Astrocyte (in vitro differentiated cells and primary cell): ENCODE results near the gene WDR45. TPM values are rescaled to one million over a fixed set of nuclear protein-coding genes. Genes with fewer than 3 reads are reported as not detected.

ENCODE experiments used
- DNase-seq: peaks from one replicate; pipeline ENCODE4 v3.0.0-alpha.2; 2010; ENCODE audit warnings: low read depth
- FAIRE-seq: peaks from 2 replicates; lab custom pipeline; 2011; peaks lifted over from hg19 to GRCh38; lab: Jason Lieb, UNC
- H2AFZ ChIP-seq: 2 replicates; pipeline ENCODE4 v1.6.0; 2012; ENCODE audit warnings: low read depth, low read length, inconsistent platforms
- H3K27ac ChIP-seq: 2 replicates; pipeline ENCODE4 v1.5.1; 2011; ENCODE audit warnings: low read depth, low read length, inconsistent platforms
- H3K27me3 ChIP-seq: 2 replicates; pipeline ENCODE4 v1.6.0; 2011; ENCODE audit warnings: low read length, inconsistent platforms; ENCODE audit not compliant: insufficient read depth
- H3K36me3 ChIP-seq: 2 replicates; pipeline ENCODE4 v1.5.1; 2011; ENCODE audit warnings: low read length, inconsistent platforms; ENCODE audit not compliant: insufficient read depth
- H3K4me1 ChIP-seq: 2 replicates; pipeline ENCODE4 v1.5.1; 2011; ENCODE audit warnings: low read length, inconsistent platforms; ENCODE audit not compliant: insufficient read depth
- H3K4me2 ChIP-seq: 2 replicates; pipeline ENCODE4 v1.6.0; 2012; ENCODE audit warnings: low read length, inconsistent platforms
- H3K4me3 ChIP-seq: 2 replicates; pipeline ENCODE4 v1.5.1; 2011; ENCODE audit warnings: low read depth, mild to moderate bottlenecking, low read length, inconsistent platforms; ENCODE audit not compliant: insufficient read depth
- H3K79me2 ChIP-seq: 2 replicates; pipeline ENCODE4 v1.6.0; 2012; ENCODE audit warnings: mild to moderate bottlenecking, low read length, inconsistent platforms; ENCODE audit not compliant: insufficient read depth
- H3K9ac ChIP-seq: 2 replicates; pipeline ENCODE4 v1.6.0; 2012; ENCODE audit warnings: mild to moderate bottlenecking, low read length, inconsistent platforms
- H3K9me3 ChIP-seq: 2 replicates; pipeline ENCODE4 v1.5.1; 2012; ENCODE audit warnings: low read depth, mild to moderate bottlenecking, low read length, inconsistent platforms; ENCODE audit not compliant: insufficient read depth
- H4K20me1 ChIP-seq: 2 replicates; pipeline ENCODE4 v1.6.0; 2012; ENCODE audit warnings: low read length, inconsistent platforms; ENCODE audit not compliant: insufficient read depth
- H3K27ac Mint-ChIP-seq: one replicate; pipeline ENCODE4 v1.8.0; 2021; ENCODE audit warnings: mild to moderate bottlenecking, mixed read lengths; ENCODE audit not compliant: unreplicated experiment
- H3K27me3 Mint-ChIP-seq: one replicate; pipeline ENCODE4 v1.8.0; 2021; ENCODE audit warnings: low read depth, mixed read lengths; ENCODE audit not compliant: unreplicated experiment
- H3K36me3 Mint-ChIP-seq: one replicate; pipeline ENCODE4 v1.8.0; 2021; ENCODE audit warnings: low read depth, mixed read lengths; ENCODE audit not compliant: unreplicated experiment
- H3K4me1 Mint-ChIP-seq: one replicate; pipeline ENCODE4 v1.8.0; 2021; ENCODE audit warnings: low read depth, mixed read lengths; ENCODE audit not compliant: unreplicated experiment
- H3K4me3 Mint-ChIP-seq: one replicate; pipeline ENCODE4 v1.8.0; 2021; ENCODE audit warnings: mild to moderate bottlenecking, moderate library complexity, mixed read lengths; ENCODE audit not compliant: unreplicated experiment
- H3K9me3 Mint-ChIP-seq: one replicate; pipeline ENCODE4 v1.8.0; 2021; ENCODE audit warnings: mild to moderate bottlenecking, mixed read lengths; ENCODE audit not compliant: unreplicated experiment
- EZH2 ChIP-seq: IDR thresholded peaks from 2 replicates; pipeline ENCODE4 v1.6.1; 2012; ENCODE audit warnings: mild to moderate bottlenecking, low read length, inconsistent platforms; ENCODE audit not compliant: insufficient read depth
- total RNA-seq: library from RNA; stranded (reverse); gene quantifications from 2 replicates; pipeline ENCODE4 v1.2.1, GENCODE V29; 2021
- TF ChIP-seq, protein P1 (sequence below): IDR thresholded peaks from 2 replicates; pipeline ENCODE4 v1.5.1; 2011; ENCODE audit warnings: low read depth, mild to moderate bottlenecking, inconsistent platforms, low read length, moderate library complexity; ENCODE audit not compliant: insufficient read depth

Gene WDR45
- total RNA-seq, 1 donor from 2014 or later, result 54.9 TPM

- no peaks in the 10 kb centered on the region for H3K36me3 ChIP-seq
- H3K9me3 ChIP-seq, result no peaks in the 10 kb centered on the region
- peaks cover 21% of the 10 kb centered on the region for H4K20me1 ChIP-seq
- H3K27ac ChIP-seq, result peak overlapping the region; percentile 2
- H3K4me1 Mint-ChIP-seq, result no peaks in the 10 kb centered on the region
- H3K79me2 ChIP-seq, result peaks cover 26% of the 10 kb centered on the region
- H3K27me3 ChIP-seq, result no peaks in the 10 kb centered on the region
- peak overlapping the region; percentile 89 for H3K4me3 Mint-ChIP-seq
- TF ChIP-seq EZH2, result no peak
- TF ChIP-seq, protein P1, sequence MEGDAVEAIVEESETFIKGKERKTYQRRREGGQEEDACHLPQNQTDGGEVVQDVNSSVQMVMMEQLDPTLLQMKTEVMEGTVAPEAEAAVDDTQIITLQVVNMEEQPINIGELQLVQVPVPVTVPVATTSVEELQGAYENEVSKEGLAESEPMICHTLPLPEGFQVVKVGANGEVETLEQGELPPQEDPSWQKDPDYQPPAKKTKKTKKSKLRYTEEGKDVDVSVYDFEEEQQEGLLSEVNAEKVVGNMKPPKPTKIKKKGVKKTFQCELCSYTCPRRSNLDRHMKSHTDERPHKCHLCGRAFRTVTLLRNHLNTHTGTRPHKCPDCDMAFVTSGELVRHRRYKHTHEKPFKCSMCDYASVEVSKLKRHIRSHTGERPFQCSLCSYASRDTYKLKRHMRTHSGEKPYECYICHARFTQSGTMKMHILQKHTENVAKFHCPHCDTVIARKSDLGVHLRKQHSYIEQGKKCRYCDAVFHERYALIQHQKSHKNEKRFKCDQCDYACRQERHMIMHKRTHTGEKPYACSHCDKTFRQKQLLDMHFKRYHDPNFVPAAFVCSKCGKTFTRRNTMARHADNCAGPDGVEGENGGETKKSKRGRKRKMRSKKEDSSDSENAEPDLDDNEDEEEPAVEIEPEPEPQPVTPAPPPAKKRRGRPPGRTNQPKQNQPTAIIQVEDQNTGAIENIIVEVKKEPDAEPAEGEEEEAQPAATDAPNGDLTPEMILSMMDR, result no peak
- FAIRE-seq (peak; percentile 76), DNase-seq (peak; percentile 68)
- H3K4me2 ChIP-seq, result peak overlapping the region; percentile 95
- peaks cover 2% of the 10 kb centered on the region for H3K36me3 Mint-ChIP-seq
- no peak overlapping the region for H2AFZ ChIP-seq
- no peaks in the 10 kb centered on the region for H3K9me3 Mint-ChIP-seq
- H3K27ac Mint-ChIP-seq, result no peak overlapping the region
- H3K27me3 Mint-ChIP-seq, result no peaks in the 10 kb centered on the region
- peak overlapping the region; percentile 71 for H3K4me3 ChIP-seq
- H3K4me1 ChIP-seq, result peaks cover 7% of the 10 kb centered on the region
- H3K9ac ChIP-seq, result peak overlapping the region; percentile 85
These were observed 7.6 kb downstream of the WDR45 start for GRCh38 chrX:49071877-49072711.

DNA sequence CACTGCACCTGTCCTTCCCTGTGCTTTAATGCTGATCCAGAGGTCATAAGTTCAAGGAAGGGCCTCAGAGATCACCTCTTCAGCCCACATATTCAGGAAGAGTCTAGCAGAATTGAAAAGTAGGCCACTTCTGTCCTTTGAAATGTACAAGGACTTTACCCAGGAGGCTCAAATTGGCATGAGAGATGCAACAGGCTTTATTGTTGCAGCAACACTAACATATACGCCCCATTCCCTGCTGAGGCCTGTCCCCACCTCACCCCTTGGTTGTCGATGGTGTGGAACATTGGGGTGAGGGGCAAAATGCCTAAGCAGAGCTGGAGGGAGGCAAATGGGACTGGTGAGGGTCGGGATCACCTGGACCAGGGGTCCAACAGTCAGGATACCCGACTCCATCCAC lies 8.7 kb downstream of the WDR45 start:
- Mint-ChIP-seq H3K36me3 (peaks cover 2% of the 10 kb centered on the region), H3K4me1 (no peaks in the 10 kb centered on the region), H3K9me3 (no peaks in the 10 kb centered on the region), H3K4me3 (peak overlapping the region; percentile 27), H3K27ac (no peak overlapping the region), H3K27me3 (no peaks in the 10 kb centered on the region)
- no peak for DNase-seq
- no peak overlapping the region for H3K27ac ChIP-seq
- H3K4me3 ChIP-seq, result no peak overlapping the region
- no peaks in the 10 kb centered on the region for H3K36me3 ChIP-seq
- peaks cover 21% of the 10 kb centered on the region for H4K20me1 ChIP-seq
- H2AFZ ChIP-seq, result no peak overlapping the region
- no peaks in the 10 kb centered on the region for H3K27me3 ChIP-seq
- no peak overlapping the region for H3K4me2 ChIP-seq
- TF ChIP-seq, protein P1, result no peak
- no peak for TF ChIP-seq EZH2
- H3K4me1 ChIP-seq, result peaks cover 7% of the 10 kb centered on the region
- peaks cover 26% of the 10 kb centered on the region for H3K79me2 ChIP-seq
- no peaks in the 10 kb centered on the region for H3K9me3 ChIP-seq
- H3K9ac ChIP-seq, result no peak overlapping the region
- FAIRE-seq, result no peak

- H3K79me2 ChIP-seq, result peaks cover 26% of the 10 kb centered on the region
- H3K27ac ChIP-seq, result no peak overlapping the region
- Mint-ChIP-seq H3K27me3 (no peaks in the 10 kb centered on the region), H3K27ac (no peak overlapping the region), H3K4me1 (no peaks in the 10 kb centered on the region), H3K36me3 (peaks cover 2% of the 10 kb centered on the region), H3K9me3 (no peaks in the 10 kb centered on the region), H3K4me3 (no peak overlapping the region)
- no peak for DNase-seq
- H3K27me3 ChIP-seq, result no peaks in the 10 kb centered on the region
- no peaks in the 10 kb centered on the region for H3K36me3 ChIP-seq
- peaks cover 5% of the 10 kb centered on the region for H3K4me1 ChIP-seq
- TF ChIP-seq, protein P1, result no peak
- TF ChIP-seq EZH2, result no peak
- no peak overlapping the region for H3K4me2 ChIP-seq
- peaks cover 21% of the 10 kb centered on the region for H4K20me1 ChIP-seq
- H3K9ac ChIP-seq, result no peak overlapping the region
- peak; percentile 56 for FAIRE-seq
- H2AFZ ChIP-seq, result no peak overlapping the region
- no peaks in the 10 kb centered on the region for H3K9me3 ChIP-seq
- no peak overlapping the region for H3K4me3 ChIP-seq
These were observed 10.6 kb downstream of the WDR45 start for GRCh38 chrX:49069038-49069437.
